GF-D8 (cell line): ENCODE results near the gene BRICD5.

Experiments
- DNase-seq: peaks from one replicate; lab custom pipeline; 2025; lab: John Stamatoyannopoulos, UW

The BRICD5 gene

GRCh38 chr16:2199095-2199494 lies 11.6 kb downstream of the BRICD5 start:
- DNase-seq, result no peak

GRCh38 chr16:2198283-2198682 lies 12.4 kb downstream of the BRICD5 start:
- DNase-seq, result no peak

- DNase-seq, result no peak
These were observed 12.9 kb downstream of the BRICD5 start for GRCh38 chr16:2197765-2198164.

- no peak for DNase-seq
These were observed 13.6 kb downstream of the BRICD5 start for GRCh38 chr16:2196981-2197511.

GRCh38 chr16:2196162-2196980 lies 14.3 kb downstream of the BRICD5 start, which contains the start of gene CASKIN1:
Gene CASKIN1 (minus strand): TSS chr16:2196605. CDS start chr16:2196432, 173 bp downstream.
- no peak for DNase-seq

- no peak for DNase-seq
These were observed 15.1 kb downstream of the BRICD5 start for GRCh38 chr16:2195322-2196161.

GRCh38 chr16:2194852-2195321 lies 15.8 kb downstream of the BRICD5 start:
- DNase-seq, result peak; percentile 26

GRCh38 chr16:2194166-2194834 lies 16.4 kb downstream of the BRICD5 start:
- DNase-seq, result no peak

GRCh38 chr16:2191446-2191706 lies 19.3 kb downstream of the BRICD5 start:
- no peak for DNase-seq

- DNase-seq, result no peak
These were observed 19.8 kb downstream of the BRICD5 start for GRCh38 chr16:2190659-2191445.

GRCh38 chr16:2190002-2190658 lies 20.5 kb downstream of the BRICD5 start:
- no peak for DNase-seq

GRCh38 chr16:2189252-2189893 lies 21.3 kb downstream of the BRICD5 start:
- no peak for DNase-seq

GRCh38 chr16:2188395-2188794 lies 22.3 kb downstream of the BRICD5 start:
- DNase-seq, result no peak

GRCh38 chr16:2187212-2187611 lies 23.5 kb downstream of the BRICD5 start:
- no peak for DNase-seq

- DNase-seq, result no peak
These were observed 24.2 kb downstream of the BRICD5 start for GRCh38 chr16:2186505-2186904.

- DNase-seq, result no peak
These were observed 24.6 kb downstream of the BRICD5 start for GRCh38 chr16:2186064-2186463.

- no peak for DNase-seq
These were observed 25.7 kb downstream of the BRICD5 start for GRCh38 chr16:2184962-2185361.

- no peak for DNase-seq
These were observed 26.3 kb downstream of the BRICD5 start for GRCh38 chr16:2184346-2184745.

- DNase-seq, result no peak
These were observed 27.0 kb downstream of the BRICD5 start for GRCh38 chr16:2183671-2184070.

GRCh38 chr16:2181952-2182351 lies 28.7 kb downstream of the BRICD5 start:
- DNase-seq, result no peak
